HEK293T (cell line): Measurements from ENCODE around the gene NAALADL2.

Experiments
- FOXA1 ChIP-seq: fragments of 450-650 bp; IDR thresholded peaks from 2 replicates; pipeline ENCODE4 v1.6.1; 2016; ENCODE audit warnings: mild to moderate bottlenecking
- FOXM1 ChIP-seq: fragments of 450-650 bp; IDR thresholded peaks from 2 replicates; pipeline ENCODE4 v1.6.1; 2017; ENCODE audit warnings: mild to moderate bottlenecking, borderline replicate concordance
- TARDBP ChIP-seq: fragments of 450-650 bp; IDR thresholded peaks from 2 replicates; pipeline ENCODE4 v1.6.1; 2016

GRCh38 chr3:175295248-175296130 lies 436.4 kb downstream of the NAALADL2 start:
- TF ChIP-seq FOXA1 = no peak
- TF ChIP-seq TARDBP = no peak
- no peak for TF ChIP-seq FOXM1
